Activated CD4-positive, alpha-beta T cell treated with anti-CD3 and anti-CD28 coated beads, Interleukin-2, amount 10 ng/mL, durations not matched to agents 7 days and 5 days (primary cell): ENCODE measurements around the gene PCCA. TPM values are rescaled to one million over a fixed set of nuclear protein-coding genes. Genes with fewer than 3 reads are reported as not detected.
"Not testable (repeated sequence)": the region's sequence is repeated elsewhere in the genome, so short reads cannot be mapped to it uniquely, and the experiment has no call there.

Experiments used
- CTCF ChIA-PET: fragments of 350-600 bp; sonication (Branson Sonifier 250); formaldehyde crosslinking; loops from one replicate; lab custom pipeline; 2021; ENCODE audit warnings: antibody characterized with exemption; lab: Charles Lee
- POLR2A ChIA-PET: fragments of 350-600 bp; sonication (Branson Sonifier 250); formaldehyde crosslinking; loops from one replicate; lab custom pipeline; 2021; ENCODE audit warnings: antibody characterized with exemption; lab: Charles Lee
- DNase-seq: peaks from one replicate; pipeline ENCODE4 v3.0.0-alpha.2; 2020
- H3K27ac Mint-ChIP-seq: one replicate; pipeline ENCODE4 v1.8.0; 2021; ENCODE audit warnings: mild to moderate bottlenecking, moderate library complexity, mixed read lengths
- H3K27me3 Mint-ChIP-seq: one replicate; pipeline ENCODE4 v1.8.0; 2021; ENCODE audit warnings: mixed read lengths
- H3K36me3 Mint-ChIP-seq: one replicate; pipeline ENCODE4 v1.8.0; 2021; ENCODE audit warnings: low read depth, mixed read lengths
- H3K4me1 Mint-ChIP-seq: one replicate; pipeline ENCODE4 v1.8.0; 2021; ENCODE audit warnings: mixed read lengths
- H3K4me3 Mint-ChIP-seq: one replicate; pipeline ENCODE4 v1.8.0; 2021; ENCODE audit warnings: mild to moderate bottlenecking, moderate library complexity, mixed read lengths
- H3K9me3 Mint-ChIP-seq: one replicate; pipeline ENCODE4 v1.8.0; 2021; ENCODE audit warnings: mixed read lengths
- total RNA-seq, 2 experiments: library from RNA; stranded (reverse); gene quantifications; one replicate each; pipeline ENCODE4 v1.2.3, GENCODE V29; 2021

Gene PCCA
- total RNA-seq, 2 experiments from 2014 or later = 8.6 to 8.9 TPM

- Mint-ChIP-seq H3K27me3 (no peaks in the 10 kb centered on the region), H3K27ac (no peak overlapping the region), H3K4me3 (no peak overlapping the region), H3K4me1 (no peaks in the 10 kb centered on the region), H3K9me3 (peaks cover 4% of the 10 kb centered on the region), H3K36me3 (no peaks in the 10 kb centered on the region)
- DNase-seq = no peak
- CTCF ChIA-PET = no interaction called here
- POLR2A ChIA-PET = no interaction called here
Measured at GRCh38 chr13:100356889-100357288, 268.0 kb downstream of the PCCA start.

DNA sequence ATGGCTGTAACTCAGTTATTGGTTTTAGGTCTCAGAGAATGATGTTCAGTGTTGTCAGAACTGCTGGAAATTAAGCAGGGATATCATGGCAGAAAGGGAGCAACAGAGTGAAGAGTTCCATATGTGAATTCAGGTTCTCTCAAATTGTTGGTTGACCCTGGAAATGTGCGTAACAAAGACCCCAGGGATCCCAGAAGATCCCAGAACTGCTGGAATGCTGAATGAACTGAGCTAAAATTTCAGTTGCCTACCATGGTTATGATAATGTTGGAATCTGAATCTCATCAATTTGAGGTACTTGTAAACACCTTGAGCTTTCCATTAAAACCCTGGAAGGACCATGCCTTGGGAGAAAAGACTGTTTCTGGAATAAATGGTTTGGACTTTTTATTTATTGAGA lies 268.9 kb downstream of the PCCA start:
- ChIA-PET POLR2A (no interaction called here), CTCF (no interaction called here)
- Mint-ChIP-seq H3K4me1 (no peaks in the 10 kb centered on the region), H3K4me3 (no peak overlapping the region), H3K27ac (no peak overlapping the region), H3K36me3 (no peaks in the 10 kb centered on the region), H3K9me3 (peaks cover 4% of the 10 kb centered on the region), H3K27me3 (no peaks in the 10 kb centered on the region)
- DNase-seq = no peak

DNA sequence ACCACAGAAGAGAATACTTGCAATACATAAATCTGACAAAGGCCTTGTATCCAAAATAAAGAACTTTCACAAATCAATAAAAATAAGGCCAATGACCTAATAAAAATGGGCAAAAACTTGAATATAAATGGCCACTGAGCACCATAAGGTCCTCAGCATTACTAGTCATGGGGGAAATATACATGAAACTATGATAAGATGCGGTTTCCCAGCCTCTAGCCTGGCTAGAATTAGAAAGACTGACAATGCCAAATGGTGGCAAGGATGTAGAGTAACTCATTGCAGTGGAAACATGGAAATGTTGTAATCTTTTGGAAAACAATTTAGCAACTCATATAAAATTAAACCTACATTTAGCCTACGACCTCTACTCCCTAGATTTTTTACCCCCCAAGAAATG lies 272.6 kb downstream of the PCCA start:
- no peaks in the 10 kb centered on the region for H3K27me3 Mint-ChIP-seq
- no peak for DNase-seq
- no peaks in the 10 kb centered on the region for H3K36me3 Mint-ChIP-seq
- peaks cover 4% of the 10 kb centered on the region for H3K9me3 Mint-ChIP-seq
- ChIA-PET CTCF (no interaction called here), POLR2A (no interaction called here)
- no peak overlapping the region for H3K4me3 Mint-ChIP-seq
- no peak overlapping the region for H3K27ac Mint-ChIP-seq
- H3K4me1 Mint-ChIP-seq = no peaks in the 10 kb centered on the region

- no peak for DNase-seq
- Mint-ChIP-seq H3K4me3 (no peak overlapping the region), H3K27ac (no peak overlapping the region), H3K9me3 (peaks cover 4% of the 10 kb centered on the region), H3K36me3 (no peaks in the 10 kb centered on the region), H3K4me1 (no peaks in the 10 kb centered on the region), H3K27me3 (no peaks in the 10 kb centered on the region)
- ChIA-PET POLR2A (no interaction called here), CTCF (no interaction called here)
Measured at GRCh38 chr13:100362371-100362770, 273.5 kb downstream of the PCCA start.

GRCh38 chr13:100362781-100363180 lies 273.9 kb downstream of the PCCA start:
- Mint-ChIP-seq H3K36me3 (no peaks in the 10 kb centered on the region), H3K4me1 (no peaks in the 10 kb centered on the region), H3K27me3 (no peaks in the 10 kb centered on the region), H3K27ac (no peak overlapping the region), H3K9me3 (peaks cover 4% of the 10 kb centered on the region), H3K4me3 (no peak overlapping the region)
- CTCF ChIA-PET = no interaction called here
- POLR2A ChIA-PET = no interaction called here
- no peak for DNase-seq

DNA sequence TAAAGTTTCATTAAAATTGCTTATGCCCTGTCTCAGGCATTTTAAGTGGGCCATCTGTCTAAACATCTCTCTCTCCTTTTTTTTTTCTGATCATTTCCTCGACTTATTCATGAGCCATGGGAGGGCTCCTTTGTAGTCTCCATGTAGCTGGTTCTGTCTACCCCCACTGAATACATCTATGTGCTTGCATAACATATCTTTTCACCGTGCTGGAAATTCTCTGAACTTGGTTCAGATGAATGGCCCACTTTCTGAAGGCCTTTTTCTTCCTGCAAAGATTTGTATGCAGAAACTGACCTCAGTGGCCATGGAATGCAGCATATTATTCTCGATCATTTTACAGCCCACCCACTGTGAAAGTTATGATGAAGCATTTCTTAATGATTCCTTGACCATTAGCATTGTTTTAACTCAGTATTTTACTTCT lies 274.4 kb downstream of the PCCA start:
- no peaks in the 10 kb centered on the region for H3K4me1 Mint-ChIP-seq
- no peak overlapping the region for H3K27ac Mint-ChIP-seq
- no peak overlapping the region for H3K4me3 Mint-ChIP-seq
- DNase-seq = no peak
- ChIA-PET CTCF (no interaction called here), POLR2A (no interaction called here)
- H3K36me3 Mint-ChIP-seq = no peaks in the 10 kb centered on the region
- peaks cover 4% of the 10 kb centered on the region for H3K9me3 Mint-ChIP-seq
- H3K27me3 Mint-ChIP-seq = no peaks in the 10 kb centered on the region

GRCh38 chr13:100363874-100364273 lies 275.0 kb downstream of the PCCA start:
- ChIA-PET POLR2A (no interaction called here), CTCF (no interaction called here)
- Mint-ChIP-seq H3K4me3 (no peak overlapping the region), H3K4me1 (no peaks in the 10 kb centered on the region), H3K9me3 (peaks cover 4% of the 10 kb centered on the region), H3K36me3 (no peaks in the 10 kb centered on the region), H3K27ac (no peak overlapping the region), H3K27me3 (no peaks in the 10 kb centered on the region)
- no peak for DNase-seq

GRCh38 chr13:100364591-100364990 lies 275.7 kb downstream of the PCCA start:
- CTCF ChIA-PET = interaction anchor here (0.7 kb wide), 1 partner anchor 67 kb away, joined by 4 read pairs; no protein-coding TSS in a partner anchor
- H3K4me1 Mint-ChIP-seq = peaks cover 4% of the 10 kb centered on the region
- DNase-seq = no peak
- POLR2A ChIA-PET = no interaction called here
- H3K9me3 Mint-ChIP-seq = no peaks in the 10 kb centered on the region
- H3K36me3 Mint-ChIP-seq = no peaks in the 10 kb centered on the region
- no peak overlapping the region for H3K4me3 Mint-ChIP-seq
- no peak overlapping the region for H3K27ac Mint-ChIP-seq
- H3K27me3 Mint-ChIP-seq = no peaks in the 10 kb centered on the region

- CTCF ChIA-PET = no interaction called here
Measured at GRCh38 chr13:100365680-100366079, 276.8 kb downstream of the PCCA start.

GRCh38 chr13:100378533-100378932 lies 289.6 kb downstream of the PCCA start:
- CTCF ChIA-PET = no interaction called here
- H3K27ac Mint-ChIP-seq = no peak overlapping the region
- H3K9me3 Mint-ChIP-seq = peaks cover 17% of the 10 kb centered on the region
- H3K27me3 Mint-ChIP-seq = no peaks in the 10 kb centered on the region
- H3K4me3 Mint-ChIP-seq = no peak overlapping the region
- peaks cover 7% of the 10 kb centered on the region for H3K36me3 Mint-ChIP-seq
- POLR2A ChIA-PET = no interaction called here
- H3K4me1 Mint-ChIP-seq = peaks cover under 1% of the 10 kb centered on the region
- DNase-seq = no peak

More at GRCh38 chr13:100365680-100366079, 276.8 kb downstream of the PCCA start:
- Mint-ChIP-seq H3K36me3 (no peaks in the 10 kb centered on the region), H3K4me3 (no peak overlapping the region), H3K27ac (no peak overlapping the region), H3K9me3 (no peaks in the 10 kb centered on the region), H3K27me3 (no peaks in the 10 kb centered on the region), H3K4me1 (peaks cover 6% of the 10 kb centered on the region)
- DNase-seq = no peak
- POLR2A ChIA-PET = no interaction called here

DNA sequence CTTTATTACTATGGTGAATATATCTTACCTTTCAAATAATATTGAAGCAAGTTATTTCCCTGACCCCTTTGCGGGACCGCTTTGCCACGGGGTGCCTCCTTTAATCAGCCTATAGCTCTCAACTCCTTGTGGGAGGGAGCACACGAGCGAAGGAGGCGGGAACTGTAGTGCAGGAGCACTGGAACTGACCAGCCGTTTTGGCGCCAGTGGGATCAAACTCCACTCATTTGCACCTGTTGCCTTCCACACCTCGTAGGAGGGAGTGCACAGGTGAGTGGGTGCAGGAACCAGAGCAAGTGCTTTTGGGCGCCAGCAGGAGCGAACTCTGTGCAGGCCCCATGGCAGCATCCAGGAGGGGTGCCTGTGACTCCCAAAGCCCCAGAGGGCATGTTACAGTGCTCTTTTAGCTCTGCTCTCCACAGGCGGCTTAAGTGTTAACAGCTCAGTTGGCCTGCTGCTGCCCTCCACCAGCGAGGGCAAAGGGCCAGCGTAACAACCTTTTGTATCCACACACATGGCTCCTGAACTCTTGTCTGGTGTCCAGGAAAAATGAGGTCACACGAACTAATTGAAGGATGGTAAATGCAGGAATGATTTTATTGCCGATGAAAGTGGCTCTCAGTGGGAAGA lies 292.8 kb downstream of the PCCA start:
- no peaks in the 10 kb centered on the region for H3K4me1 Mint-ChIP-seq
- POLR2A ChIA-PET = no interaction called here
- H3K4me3 Mint-ChIP-seq = no peak overlapping the region
- H3K36me3 Mint-ChIP-seq = peaks cover 7% of the 10 kb centered on the region
- no peaks in the 10 kb centered on the region for H3K27me3 Mint-ChIP-seq
- H3K27ac Mint-ChIP-seq = no peak overlapping the region
- CTCF ChIA-PET = interaction anchor here (1.5 kb wide), 1 partner anchor 10 kb away, joined by 3 read pairs; no protein-coding TSS in a partner anchor
- DNase-seq = no peak
- peaks cover 17% of the 10 kb centered on the region for H3K9me3 Mint-ChIP-seq

DNA sequence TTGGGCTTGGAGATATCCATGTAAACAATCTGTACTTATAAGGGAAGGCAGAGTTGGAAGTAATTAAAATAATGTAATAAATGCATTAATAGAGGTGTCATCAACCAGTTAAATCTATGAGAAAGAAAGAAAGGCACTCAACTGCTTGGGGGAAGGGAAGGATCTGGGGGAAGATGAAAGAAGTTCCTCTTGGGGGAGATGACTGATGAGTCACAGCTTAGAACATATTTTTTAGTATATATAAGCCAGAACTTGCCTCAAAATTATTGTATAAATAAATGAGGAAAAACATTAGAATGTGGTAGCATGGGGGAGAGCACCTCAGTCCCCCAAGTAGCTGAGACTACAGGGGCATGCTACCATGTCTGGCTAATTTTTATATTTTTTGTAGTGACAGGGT lies 293.9 kb downstream of the PCCA start:
- CTCF ChIA-PET = no interaction called here
- peaks cover 11% of the 10 kb centered on the region for H3K9me3 Mint-ChIP-seq
- H3K4me3 Mint-ChIP-seq = no peak overlapping the region
- peaks cover 2% of the 10 kb centered on the region for H3K36me3 Mint-ChIP-seq
- POLR2A ChIA-PET = no interaction called here
- H3K27ac Mint-ChIP-seq = no peak overlapping the region
- H3K27me3 Mint-ChIP-seq = no peaks in the 10 kb centered on the region
- H3K4me1 Mint-ChIP-seq = no peaks in the 10 kb centered on the region
- DNase-seq = no peak

DNA sequence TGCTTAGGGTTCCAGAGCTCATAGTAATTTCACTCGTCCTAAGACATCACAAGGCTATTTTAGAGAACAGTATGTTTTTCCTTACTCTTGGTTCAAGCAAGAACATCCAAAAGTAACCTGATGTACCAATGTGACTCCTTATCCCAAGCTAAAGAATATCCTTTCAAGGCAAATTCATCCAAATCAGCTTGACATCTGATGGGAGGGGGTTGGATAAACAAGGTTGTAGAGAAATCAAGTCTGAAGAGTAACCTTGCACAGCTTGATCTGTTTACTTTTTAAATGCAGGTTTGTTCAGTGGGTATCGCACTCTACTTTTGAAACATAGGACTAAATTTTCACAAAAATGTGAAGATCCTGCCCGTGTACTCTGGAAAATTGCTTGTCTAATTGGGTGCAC lies 298.5 kb downstream of the PCCA start:
- Mint-ChIP-seq H3K9me3 (no peaks in the 10 kb centered on the region), H3K4me1 (peaks cover 3% of the 10 kb centered on the region), H3K4me3 (no peak overlapping the region), H3K36me3 (peaks cover 3% of the 10 kb centered on the region), H3K27ac (no peak overlapping the region), H3K27me3 (no peaks in the 10 kb centered on the region)
- ChIA-PET POLR2A (no interaction called here), CTCF (interaction anchor here (1.1 to 1.6 kb wide), 3 partner anchors 10 to 128 kb away, joined by 3 to 4 read pairs (median 3); no protein-coding TSS in a partner anchor)
- DNase-seq = no peak

GRCh38 chr13:100388150-100388549 lies 299.3 kb downstream of the PCCA start:
- H3K27me3 Mint-ChIP-seq, POLR2A ChIA-PET, H3K9me3 Mint-ChIP-seq, H3K36me3 Mint-ChIP-seq, H3K27ac Mint-ChIP-seq, DNase-seq, H3K4me3 Mint-ChIP-seq: not testable (repeated sequence)
- CTCF ChIA-PET = interaction anchor here (0.6 kb wide), 1 partner anchor 614 kb away, joined by 6 read pairs; no protein-coding TSS in a partner anchor
- H3K4me1 Mint-ChIP-seq = peaks cover 11% of the 10 kb centered on the region
